Hepatocyte (in vitro differentiated cells): Measurements from ENCODE around the gene KRT36. TPM values are rescaled to one million over a fixed set of nuclear protein-coding genes. Genes with fewer than 3 reads are reported as not detected.

Source experiments
- DNase-seq: peaks from one replicate; pipeline ENCODE4 v3.0.0-alpha.2; 2016; ENCODE audit warnings: low spot score
- H2AFZ ChIP-seq: fragments of 200-600 bp; sonication (generic); 2 replicates; pipeline ENCODE4 v1.6.0; 2016; ENCODE audit warnings: antibody characterized with exemption, mild to moderate bottlenecking
- H3K27ac ChIP-seq: fragments of 200-600 bp; sonication (generic); 2 replicates; pipeline ENCODE4 v1.5.1; 2016; ENCODE audit warnings: mild to moderate bottlenecking
- H3K27me3 ChIP-seq: fragments of 200-600 bp; sonication (generic); 2 replicates; pipeline ENCODE4 v1.6.1; 2016
- H3K36me3 ChIP-seq: fragments of 200-600 bp; sonication (generic); replicated peaks from 2 replicates; pipeline ENCODE4 v1.5.1; 2016; ENCODE audit warnings: low read depth; ENCODE audit not compliant: insufficient read depth
- H3K4me1 ChIP-seq: fragments of 200-600 bp; sonication (generic); 2 replicates; pipeline ENCODE4 v1.5.1; 2016; ENCODE audit warnings: mild to moderate bottlenecking, moderate library complexity; ENCODE audit not compliant: insufficient read depth
- H3K4me2 ChIP-seq: fragments of 200-600 bp; sonication (generic); 2 replicates; pipeline ENCODE4 v1.6.0; 2016
- H3K4me3 ChIP-seq: fragments of 200-600 bp; sonication (generic); 2 replicates; pipeline ENCODE4 v1.5.1; 2016; ENCODE audit warnings: mild to moderate bottlenecking
- H3K79me2 ChIP-seq: fragments of 200-600 bp; sonication (generic); 2 replicates; pipeline ENCODE4 v1.6.0; 2017; ENCODE audit warnings: mild to moderate bottlenecking
- H3K9me2 ChIP-seq: fragments of 200-600 bp; sonication (generic); replicated peaks from 2 replicates; pipeline ENCODE4 v1.6.0; 2017; ENCODE audit warnings: mild to moderate bottlenecking; ENCODE audit not compliant: insufficient read depth
- H3K9me3 ChIP-seq: fragments of 200-600 bp; sonication (generic); 2 replicates; pipeline ENCODE4 v1.5.1; 2016; ENCODE audit warnings: low read depth, mild to moderate bottlenecking
- H4K20me1 ChIP-seq: fragments of 200-600 bp; sonication (generic); 2 replicates; pipeline ENCODE4 v1.6.0; 2016; ENCODE audit warnings: mild to moderate bottlenecking; ENCODE audit not compliant: insufficient read depth, poor library complexity, severe bottlenecking
- EZH2 ChIP-seq: fragments of 200-600 bp; sonication (generic); IDR thresholded peaks from 2 replicates; pipeline ENCODE4 v1.6.1; 2016; ENCODE audit warnings: antibody characterized with exemption, mild to moderate bottlenecking, borderline replicate concordance
- EZH2phosphoT487 ChIP-seq: fragments of 200-600 bp; sonication (generic); IDR thresholded peaks from one replicate; pipeline ENCODE4 v1.6.1; 2018; ENCODE audit warnings: antibody characterized with exemption, mild to moderate bottlenecking, low read depth, moderate library complexity; ENCODE audit not compliant: unreplicated experiment, severe bottlenecking
- WGBS: methylation state at CpG from one replicate; pipeline ENCODE4 v1.1.6; 2016; ENCODE audit warnings: low lambda C conversion rate; ENCODE audit errors: missing lambda C conversion rate; 5-methylcytosine and 5-hydroxymethylcytosine counted together
- polyA plus RNA-seq: library from polyadenylated mRNA; unstranded; fragments of >200 nt; fragmentation: Nextera tagmentation; extraction: Ambion mirVana; gene quantifications from 2 replicates; pipeline ENCODE4 v1.2.1, GENCODE V29; 2016
- total RNA-seq: library from RNA; depleted of rRNA; stranded (reverse); fragments of >200 nt; gene quantifications from 2 replicates; pipeline ENCODE4 v1.2.3, GENCODE V29; 2014
- TF ChIP-seq, protein P1 (sequence below): fragments of 200-600 bp; sonication (generic); IDR thresholded peaks from 2 replicates; pipeline ENCODE4 v1.5.1; 2016; ENCODE audit warnings: antibody characterized with exemption, mild to moderate bottlenecking; ENCODE audit not compliant: poor library complexity

KRT36 gene
- total and polyA plus RNA-seq, 2 experiments from 2014 or later: not detected

DNA sequence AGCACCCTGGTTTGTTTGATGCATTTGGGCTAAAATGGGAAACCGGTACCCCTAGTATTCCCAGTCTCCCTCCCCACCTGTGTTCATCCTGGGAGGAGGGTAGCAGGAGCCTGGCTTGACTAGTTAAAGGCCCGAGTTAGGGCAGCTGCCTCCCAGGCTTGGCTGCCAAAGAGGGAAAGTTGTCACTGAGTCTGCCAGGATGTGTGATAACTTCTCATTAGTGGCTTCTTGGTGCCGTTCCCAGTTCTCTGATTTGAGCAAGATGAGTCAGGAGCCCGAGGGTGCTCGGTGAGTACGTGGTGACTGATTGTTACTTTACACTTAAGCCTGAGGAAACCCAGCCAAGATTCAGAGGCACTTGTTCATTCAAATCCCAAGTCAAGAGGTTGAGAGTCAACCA lies 25.0 kb downstream of the KRT36 start:
- Histone ChIP-seq H3K27ac (no peak overlapping the region), H3K27me3 (no peaks in the 10 kb centered on the region), H3K4me2 (no peak overlapping the region), H3K4me3 (no peak overlapping the region), H4K20me1 (no peaks in the 10 kb centered on the region), H3K79me2 (no peaks in the 10 kb centered on the region), H3K4me1 (no peaks in the 10 kb centered on the region), H3K9me2 (no peaks in the 10 kb centered on the region), H3K9me3 (no peaks in the 10 kb centered on the region), H3K36me3 (no peaks in the 10 kb centered on the region), H2AFZ (no peak overlapping the region)
- DNase-seq: peak; percentile 28
- 75% methylated on average over 6 of the region's 6 CpGs for WGBS
- TF ChIP-seq, protein P1, sequence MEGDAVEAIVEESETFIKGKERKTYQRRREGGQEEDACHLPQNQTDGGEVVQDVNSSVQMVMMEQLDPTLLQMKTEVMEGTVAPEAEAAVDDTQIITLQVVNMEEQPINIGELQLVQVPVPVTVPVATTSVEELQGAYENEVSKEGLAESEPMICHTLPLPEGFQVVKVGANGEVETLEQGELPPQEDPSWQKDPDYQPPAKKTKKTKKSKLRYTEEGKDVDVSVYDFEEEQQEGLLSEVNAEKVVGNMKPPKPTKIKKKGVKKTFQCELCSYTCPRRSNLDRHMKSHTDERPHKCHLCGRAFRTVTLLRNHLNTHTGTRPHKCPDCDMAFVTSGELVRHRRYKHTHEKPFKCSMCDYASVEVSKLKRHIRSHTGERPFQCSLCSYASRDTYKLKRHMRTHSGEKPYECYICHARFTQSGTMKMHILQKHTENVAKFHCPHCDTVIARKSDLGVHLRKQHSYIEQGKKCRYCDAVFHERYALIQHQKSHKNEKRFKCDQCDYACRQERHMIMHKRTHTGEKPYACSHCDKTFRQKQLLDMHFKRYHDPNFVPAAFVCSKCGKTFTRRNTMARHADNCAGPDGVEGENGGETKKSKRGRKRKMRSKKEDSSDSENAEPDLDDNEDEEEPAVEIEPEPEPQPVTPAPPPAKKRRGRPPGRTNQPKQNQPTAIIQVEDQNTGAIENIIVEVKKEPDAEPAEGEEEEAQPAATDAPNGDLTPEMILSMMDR: no peak
- no peak for TF ChIP-seq EZH2phosphoT487

DNA sequence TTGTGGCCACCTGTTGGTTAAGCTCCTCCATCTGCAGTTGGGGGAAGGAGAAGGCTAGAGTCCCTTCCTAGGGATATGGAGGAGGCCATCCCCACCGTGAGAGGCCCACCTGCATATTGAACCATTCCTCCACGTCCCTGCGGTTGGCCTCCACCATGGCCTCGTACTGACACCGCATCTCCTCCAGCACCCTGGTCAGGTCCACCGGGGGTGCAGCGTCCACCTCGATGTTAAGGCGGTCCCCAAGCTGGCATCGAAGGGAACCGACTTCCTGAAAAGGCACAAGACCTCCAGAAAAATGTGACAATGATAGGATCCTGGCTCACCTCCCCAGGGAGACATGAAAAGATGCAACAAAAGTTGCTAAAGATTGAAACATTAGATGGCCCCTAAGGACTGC lies 25.5 kb downstream of the KRT36 start:
- no peak for DNase-seq
- 94% methylated on average over 11 of the region's 11 CpGs for WGBS
- no peaks in the 10 kb centered on the region for H3K9me3 ChIP-seq
- no peak overlapping the region for H3K4me2 ChIP-seq
- no peak for TF ChIP-seq EZH2phosphoT487
- TF ChIP-seq EZH2: no peak
- TF ChIP-seq, protein P1: no peak
- H3K36me3 ChIP-seq: no peaks in the 10 kb centered on the region
- H3K4me3 ChIP-seq: no peak overlapping the region
- H4K20me1 ChIP-seq: no peaks in the 10 kb centered on the region
- no peaks in the 10 kb centered on the region for H3K79me2 ChIP-seq
- H3K27me3 ChIP-seq: no peaks in the 10 kb centered on the region
- H3K9me2 ChIP-seq: no peaks in the 10 kb centered on the region
- H2AFZ ChIP-seq: no peak overlapping the region
- H3K4me1 ChIP-seq: no peaks in the 10 kb centered on the region
- H3K27ac ChIP-seq: no peak overlapping the region

DNA sequence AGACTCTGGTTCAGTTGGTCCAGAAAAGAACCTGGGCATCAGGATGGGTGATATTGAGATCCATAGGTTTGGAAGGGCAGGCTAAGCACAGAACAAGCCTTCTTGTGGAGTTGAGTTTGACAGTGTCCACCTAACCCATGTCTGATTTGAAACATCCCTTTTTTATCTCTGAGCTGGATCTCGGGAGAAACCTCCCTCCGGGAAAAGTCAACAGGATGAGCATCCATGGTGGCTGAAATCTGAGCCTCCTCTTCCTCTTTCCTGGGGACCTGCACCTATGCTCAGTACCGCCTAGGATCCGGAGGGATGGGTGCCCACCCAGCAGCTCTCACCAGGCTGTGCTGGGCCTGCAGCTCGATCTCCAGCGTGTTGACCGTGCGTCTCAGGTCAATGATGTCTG lies 26.0 kb downstream of the KRT36 start:
- Histone ChIP-seq H3K4me1 (no peaks in the 10 kb centered on the region), H3K27me3 (no peaks in the 10 kb centered on the region), H3K79me2 (no peaks in the 10 kb centered on the region), H3K27ac (no peak overlapping the region), H3K36me3 (no peaks in the 10 kb centered on the region), H3K9me2 (no peaks in the 10 kb centered on the region), H2AFZ (no peak overlapping the region), H4K20me1 (no peaks in the 10 kb centered on the region), H3K9me3 (no peaks in the 10 kb centered on the region), H3K4me2 (no peak overlapping the region), H3K4me3 (no peak overlapping the region)
- WGBS: 91% methylated on average over 8 of the region's 8 CpGs
- no peak for DNase-seq
- no peak for TF ChIP-seq EZH2
- TF ChIP-seq EZH2phosphoT487: no peak
- TF ChIP-seq, protein P1: no peak

- Histone ChIP-seq H3K79me2 (no peaks in the 10 kb centered on the region), H3K4me1 (no peaks in the 10 kb centered on the region), H2AFZ (no peak overlapping the region), H3K4me2 (no peak overlapping the region), H3K9me3 (no peaks in the 10 kb centered on the region), H3K27ac (no peak overlapping the region), H4K20me1 (no peaks in the 10 kb centered on the region), H3K27me3 (no peaks in the 10 kb centered on the region), H3K4me3 (no peak overlapping the region), H3K36me3 (no peaks in the 10 kb centered on the region), H3K9me2 (no peaks in the 10 kb centered on the region)
- TF ChIP-seq, protein P1: no peak
- TF ChIP-seq EZH2: no peak
- TF ChIP-seq EZH2phosphoT487: no peak
- 82% methylated on average over 15 of the region's 15 CpGs for WGBS
- no peak for DNase-seq
Measured at GRCh38 chr17:41462705-41463104, 27.0 kb downstream of the KRT36 start.
